ENCODE data around the gene CAPN2. TPM values are rescaled to one million over a fixed set of nuclear protein-coding genes. Genes with fewer than 3 reads are reported as not detected.

Gene CAPN2
- total and polyA plus RNA-seq, 4 donors, result 99.8 to 213 (median 199) TPM

- Histone ChIP-seq H3K9me3 (ENCODE audit: control insufficient read depth, low read length) (no peaks in the 10 kb centered on the region), H3K36me3 (ENCODE audit: control insufficient read depth in 1 of 2, insufficient read depth in 2 of 2, low read length in 1 of 2) (no peaks in the 10 kb centered on the region), H3K27me3 (ENCODE audit: control insufficient read depth in 1 of 2, insufficient read depth in 2 of 2, low read length in 1 of 2) (no peaks in the 10 kb centered on the region), H3K27ac (ENCODE audit: low read depth in 1 of 2, low read length in 2 of 2) (peak overlapping the region in 1 of 2 donors; percentile 53), H3K4me1 (ENCODE audit: control insufficient read depth in 1 of 2, insufficient read depth in 2 of 2, low read length in 2 of 2) (no peaks in the 10 kb centered on the region), H3K4me3 (ENCODE audit: low read length in 2 of 2) (no peak overlapping the region)
- 37 to 44% methylated on average over 4 of the region's 4 CpGs for WGBS, 2 donors
- ATAC-seq (ENCODE audit: low FRiP score) (peak; percentile 27), DNase-seq (no peak)
- intact Hi-C loops (cut with DNase I), result no loop called here
Observed at GRCh38 chr1:223720971-223721591, 8.7 kb downstream of the CAPN2 start.

GRCh38 chr1:223721658-223722607 lies 9.6 kb downstream of the CAPN2 start:
- H3K27me3 ChIP-seq (ENCODE audit: control insufficient read depth in 1 of 2, insufficient read depth in 2 of 2, low read length in 1 of 2), result no peaks in the 10 kb centered on the region
- intact Hi-C loops (cut with DNase I), result no loop called here
- no peaks in the 10 kb centered on the region for H3K4me1 ChIP-seq (ENCODE audit: control insufficient read depth in 1 of 2, insufficient read depth in 2 of 2, low read length in 2 of 2)
- no peak overlapping the region for H3K4me3 ChIP-seq (ENCODE audit: low read length in 2 of 2)
- no peak for ATAC-seq (ENCODE audit: low FRiP score)
- 83 to 84% methylated on average over 5 of the region's 5 CpGs for WGBS, 2 donors
- peak overlapping the region in 1 of 2 donors; percentile 53 for H3K27ac ChIP-seq (ENCODE audit: low read depth in 1 of 2, low read length in 2 of 2)
- H3K36me3 ChIP-seq (ENCODE audit: control insufficient read depth in 1 of 2, insufficient read depth in 2 of 2, low read length in 1 of 2), result no peaks in the 10 kb centered on the region
- no peaks in the 10 kb centered on the region for H3K9me3 ChIP-seq (ENCODE audit: control insufficient read depth, low read length)
- DNase-seq, result no peak

DNA sequence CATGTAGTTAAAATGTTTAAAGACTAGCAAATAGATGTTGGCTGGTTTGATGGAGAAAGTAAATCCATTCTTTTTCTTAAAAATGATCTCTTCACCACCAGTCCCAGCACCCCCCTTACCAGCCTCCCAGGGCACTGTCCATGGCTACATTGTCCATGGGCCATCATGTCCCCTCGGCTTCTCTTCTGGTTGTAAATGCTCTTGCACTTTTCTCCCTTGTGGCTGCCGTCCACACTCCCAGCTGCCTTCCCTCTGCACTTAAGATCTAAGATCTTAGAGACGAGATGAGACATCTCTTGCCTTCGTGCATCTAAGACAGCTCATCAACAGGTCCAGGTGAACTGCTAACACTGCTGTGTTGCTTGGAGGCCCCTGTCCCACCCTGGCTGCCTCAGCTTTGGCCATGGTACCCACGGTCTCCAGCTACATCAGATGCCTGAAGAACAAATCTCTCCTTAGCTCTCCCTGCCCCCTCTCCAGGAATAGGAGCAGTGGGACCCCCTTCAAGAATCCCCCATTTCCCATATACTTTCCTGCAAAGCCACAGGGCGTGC lies 11.1 kb downstream of the CAPN2 start:
- no peaks in the 10 kb centered on the region for H3K36me3 ChIP-seq (ENCODE audit: control insufficient read depth in 1 of 2, insufficient read depth in 2 of 2, low read length in 1 of 2)
- H3K4me3 ChIP-seq (ENCODE audit: low read length in 2 of 2), result no peak overlapping the region
- no peaks in the 10 kb centered on the region for H3K27me3 ChIP-seq (ENCODE audit: control insufficient read depth in 1 of 2, insufficient read depth in 2 of 2, low read length in 1 of 2)
- no peak for ATAC-seq (ENCODE audit: low FRiP score)
- DNase-seq, result no peak
- H3K4me1 ChIP-seq (ENCODE audit: control insufficient read depth in 1 of 2, insufficient read depth in 2 of 2, low read length in 2 of 2), result no peaks in the 10 kb centered on the region
- intact Hi-C loops (cut with DNase I), result no loop called here
- 94 to 95% methylated on average over 6 of the region's 6 CpGs for whole genome bisulfite sequencing, 2 donors
- no peak overlapping the region for H3K27ac ChIP-seq (ENCODE audit: low read depth in 1 of 2, low read length in 2 of 2)
- no peaks in the 10 kb centered on the region for H3K9me3 ChIP-seq (ENCODE audit: control insufficient read depth, low read length)

GRCh38 chr1:223724376-223724775 lies 12.0 kb downstream of the CAPN2 start:
- 89 to 90% methylated on average over 4 of the region's 4 CpGs for WGBS, 2 donors
- no peaks in the 10 kb centered on the region for H3K9me3 ChIP-seq (ENCODE audit: control insufficient read depth, low read length)
- no peak overlapping the region for H3K27ac ChIP-seq (ENCODE audit: low read depth in 1 of 2, low read length in 2 of 2)
- H3K27me3 ChIP-seq (ENCODE audit: control insufficient read depth in 1 of 2, insufficient read depth in 2 of 2, low read length in 1 of 2), result no peaks in the 10 kb centered on the region
- no peaks in the 10 kb centered on the region for H3K4me1 ChIP-seq (ENCODE audit: control insufficient read depth in 1 of 2, insufficient read depth in 2 of 2, low read length in 2 of 2)
- ATAC-seq (ENCODE audit: low FRiP score), result no peak
- no peak for DNase-seq
- no peaks in the 10 kb centered on the region for H3K36me3 ChIP-seq (ENCODE audit: control insufficient read depth in 1 of 2, insufficient read depth in 2 of 2, low read length in 1 of 2)
- intact Hi-C loops (cut with DNase I), result no loop called here
- H3K4me3 ChIP-seq (ENCODE audit: low read length in 2 of 2), result no peak overlapping the region

DNA sequence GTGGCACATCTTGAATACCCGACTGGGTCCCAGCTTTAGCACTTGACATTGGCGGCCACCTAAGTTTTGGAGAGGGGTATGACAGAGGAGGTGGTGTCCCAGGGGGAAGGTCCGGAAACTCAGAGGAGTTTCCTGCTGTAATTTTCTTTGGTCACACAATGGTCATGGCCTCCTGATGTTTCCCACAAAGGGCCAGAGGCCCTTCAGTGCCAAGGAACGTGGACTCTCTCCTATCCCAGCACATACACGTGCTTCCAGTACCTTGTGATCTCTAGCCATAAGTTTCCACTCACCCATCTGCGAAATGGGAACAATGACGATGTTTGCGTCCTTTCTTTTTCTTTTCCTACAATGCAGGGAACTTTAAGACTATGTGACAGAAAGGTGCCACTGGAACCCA lies 13.2 kb downstream of the CAPN2 start:
- Histone ChIP-seq H3K27ac (ENCODE audit: low read depth in 1 of 2, low read length in 2 of 2) (no peak overlapping the region), H3K4me3 (ENCODE audit: low read length in 2 of 2) (no peak overlapping the region), H3K4me1 (ENCODE audit: control insufficient read depth in 1 of 2, insufficient read depth in 2 of 2, low read length in 2 of 2) (peaks cover 0 to 2% of the 10 kb centered on the region in 2 donors), H3K9me3 (ENCODE audit: control insufficient read depth, low read length) (no peaks in the 10 kb centered on the region), H3K27me3 (ENCODE audit: control insufficient read depth in 1 of 2, insufficient read depth in 2 of 2, low read length in 1 of 2) (no peaks in the 10 kb centered on the region), H3K36me3 (ENCODE audit: control insufficient read depth in 1 of 2, insufficient read depth in 2 of 2, low read length in 1 of 2) (no peaks in the 10 kb centered on the region)
- WGBS, 2 donors, result 87 to 88% methylated on average over 8 of the region's 8 CpGs
- intact Hi-C loops (cut with DNase I), result no loop called here
- DNase-seq, result no peak
- no peak for ATAC-seq (ENCODE audit: low FRiP score)

DNA sequence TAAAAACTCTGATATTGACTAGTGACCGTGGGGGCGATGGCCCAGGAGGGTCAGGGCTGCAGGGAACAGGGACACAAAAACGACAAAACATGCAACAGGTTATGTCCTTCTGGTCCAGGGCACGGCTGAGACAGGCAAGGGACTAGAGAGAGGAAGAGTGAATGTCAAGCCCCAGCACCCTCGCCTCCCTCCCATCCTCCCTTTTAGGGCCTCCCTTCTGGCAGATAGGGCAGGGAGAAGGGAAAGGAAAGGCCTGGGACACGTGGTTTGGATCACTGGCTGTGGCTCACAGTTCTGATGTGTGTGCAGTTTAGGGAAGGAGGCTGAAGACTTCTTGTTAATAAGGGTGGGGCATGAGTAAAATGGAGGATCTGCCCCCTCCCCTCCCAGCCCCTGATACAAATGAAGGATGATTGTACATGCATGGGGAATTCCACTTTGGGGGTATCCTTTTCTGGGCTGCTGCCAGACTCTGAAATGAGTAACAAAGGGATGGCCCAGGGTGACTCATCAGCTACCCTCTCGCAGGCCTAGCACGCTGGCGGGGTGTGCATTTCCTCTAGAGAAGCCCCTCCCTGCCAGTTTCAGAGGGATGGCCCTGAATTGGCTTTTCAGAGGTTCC lies 14.2 kb downstream of the CAPN2 start:
- H3K4me3 ChIP-seq (ENCODE audit: low read length in 2 of 2), result no peak overlapping the region
- ATAC-seq (ENCODE audit: low FRiP score) (peak; percentile 84), DNase-seq (peak; percentile 87 to 89)
- peak overlapping the region in 1 of 2 donors; percentile 58 for H3K27ac ChIP-seq (ENCODE audit: low read depth in 1 of 2, low read length in 2 of 2)
- H3K4me1 ChIP-seq (ENCODE audit: control insufficient read depth in 1 of 2, insufficient read depth in 2 of 2, low read length in 2 of 2), result peaks cover 0 to 8% of the 10 kb centered on the region in 2 donors
- H3K27me3 ChIP-seq (ENCODE audit: control insufficient read depth in 1 of 2, insufficient read depth in 2 of 2, low read length in 1 of 2), result no peaks in the 10 kb centered on the region
- H3K36me3 ChIP-seq (ENCODE audit: control insufficient read depth in 1 of 2, insufficient read depth in 2 of 2, low read length in 1 of 2), result no peaks in the 10 kb centered on the region
- no peaks in the 10 kb centered on the region for H3K9me3 ChIP-seq (ENCODE audit: control insufficient read depth, low read length)
- WGBS, 2 donors, result 29 to 32% methylated on average over 9 of the region's 9 CpGs
- intact Hi-C loops (cut with DNase I), result no loop called here

DNA sequence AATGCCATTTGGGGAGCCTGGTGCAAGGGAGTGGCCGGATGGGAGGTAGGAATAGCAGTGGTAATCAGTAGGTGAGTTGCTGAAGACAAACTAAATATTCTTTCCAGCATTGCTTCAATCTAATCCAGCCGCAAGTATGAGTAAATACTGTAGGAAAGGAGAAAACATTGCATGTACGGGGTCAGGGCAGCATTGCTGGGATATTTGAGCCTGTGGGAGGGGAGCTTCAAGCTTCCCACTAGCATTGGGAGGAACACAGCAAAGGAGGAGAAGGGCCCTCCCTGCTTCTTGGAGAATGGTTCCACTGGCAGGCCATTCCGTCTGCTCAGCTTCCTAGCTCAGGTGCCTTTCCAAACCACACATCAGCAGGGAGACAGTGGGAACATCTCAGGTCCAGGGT lies 15.2 kb downstream of the CAPN2 start:
- peak overlapping the region in 1 of 2 donors; percentile 14 for H3K27ac ChIP-seq (ENCODE audit: low read depth in 1 of 2, low read length in 2 of 2)
- H3K4me1 ChIP-seq (ENCODE audit: control insufficient read depth in 1 of 2, insufficient read depth in 2 of 2, low read length in 2 of 2), result peaks cover 0 to 8% of the 10 kb centered on the region in 2 donors
- DNase-seq, result no peak
- intact Hi-C loops (cut with DNase I), result no loop called here
- no peaks in the 10 kb centered on the region for H3K9me3 ChIP-seq (ENCODE audit: control insufficient read depth, low read length)
- 89 to 93% methylated on average over 4 of the region's 4 CpGs for WGBS, 2 donors
- no peaks in the 10 kb centered on the region for H3K27me3 ChIP-seq (ENCODE audit: control insufficient read depth in 1 of 2, insufficient read depth in 2 of 2, low read length in 1 of 2)
- ATAC-seq (ENCODE audit: low FRiP score), result no peak
- no peaks in the 10 kb centered on the region for H3K36me3 ChIP-seq (ENCODE audit: control insufficient read depth in 1 of 2, insufficient read depth in 2 of 2, low read length in 1 of 2)
- H3K4me3 ChIP-seq (ENCODE audit: low read length in 2 of 2), result no peak overlapping the region

GRCh38 chr1:223729906-223730305 lies 17.6 kb downstream of the CAPN2 start:
- Histone ChIP-seq H3K4me1 (ENCODE audit: control insufficient read depth in 1 of 2, insufficient read depth in 2 of 2, low read length in 2 of 2) (peaks cover 2 to 8% of the 10 kb centered on the region in 2 donors), H3K36me3 (ENCODE audit: control insufficient read depth in 1 of 2, insufficient read depth in 2 of 2, low read length in 1 of 2) (no peaks in the 10 kb centered on the region), H3K27ac (ENCODE audit: low read depth in 1 of 2, low read length in 2 of 2) (no peak overlapping the region), H3K27me3 (ENCODE audit: control insufficient read depth in 1 of 2, insufficient read depth in 2 of 2, low read length in 1 of 2) (no peaks in the 10 kb centered on the region), H3K4me3 (ENCODE audit: low read length in 2 of 2) (no peak overlapping the region), H3K9me3 (ENCODE audit: control insufficient read depth, low read length) (no peaks in the 10 kb centered on the region)
- ATAC-seq (ENCODE audit: low FRiP score) (no peak), DNase-seq (no peak)
- intact Hi-C loops (cut with DNase I), result no loop called here
- 66 to 71% methylated on average over 4 of the region's 4 CpGs for WGBS, 2 donors

Measured in aorta (tissue), 5 donors.